GM21447 (cell line): ENCODE data around the gene GALNT10.

Source experiments
- ATAC-seq: cut with Tn5 transposase; IDR thresholded peaks from one replicate; pipeline ENCODE4 v1.9.1; 2021; ENCODE audit not compliant: unreplicated experiment

The GALNT10 gene

DNA sequence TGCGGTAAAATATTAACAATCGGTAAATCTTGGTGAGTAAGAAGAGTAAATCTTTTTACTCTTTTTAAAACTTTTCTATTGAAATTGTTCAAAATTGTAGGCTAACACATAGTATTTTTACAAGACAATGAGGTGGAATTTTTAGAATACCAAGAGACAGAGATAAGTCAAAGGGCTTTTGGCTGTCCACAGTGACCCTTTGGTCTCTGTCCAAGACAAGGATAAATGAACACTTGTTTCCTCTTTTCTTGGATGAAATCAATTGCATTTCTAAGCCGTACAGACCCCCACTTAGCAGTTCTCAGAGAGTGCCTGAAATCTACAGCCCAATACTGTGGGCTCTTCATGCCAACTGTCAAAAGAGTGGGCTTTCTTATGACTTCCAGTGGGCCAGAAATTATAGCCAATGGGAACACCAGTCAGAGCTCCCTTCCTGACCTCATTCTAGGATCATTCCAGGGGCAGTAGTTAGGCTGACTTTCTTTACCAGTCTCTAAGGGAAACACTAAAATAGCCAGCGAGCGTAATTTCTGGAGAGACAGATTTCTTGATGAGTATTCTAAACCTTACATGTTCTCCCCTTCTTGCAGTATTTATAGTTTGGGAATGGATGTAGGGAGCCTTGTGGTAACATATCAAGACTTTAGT is 74.1 kb downstream of the GALNT10 start:
- ATAC-seq, result no peak

DNA sequence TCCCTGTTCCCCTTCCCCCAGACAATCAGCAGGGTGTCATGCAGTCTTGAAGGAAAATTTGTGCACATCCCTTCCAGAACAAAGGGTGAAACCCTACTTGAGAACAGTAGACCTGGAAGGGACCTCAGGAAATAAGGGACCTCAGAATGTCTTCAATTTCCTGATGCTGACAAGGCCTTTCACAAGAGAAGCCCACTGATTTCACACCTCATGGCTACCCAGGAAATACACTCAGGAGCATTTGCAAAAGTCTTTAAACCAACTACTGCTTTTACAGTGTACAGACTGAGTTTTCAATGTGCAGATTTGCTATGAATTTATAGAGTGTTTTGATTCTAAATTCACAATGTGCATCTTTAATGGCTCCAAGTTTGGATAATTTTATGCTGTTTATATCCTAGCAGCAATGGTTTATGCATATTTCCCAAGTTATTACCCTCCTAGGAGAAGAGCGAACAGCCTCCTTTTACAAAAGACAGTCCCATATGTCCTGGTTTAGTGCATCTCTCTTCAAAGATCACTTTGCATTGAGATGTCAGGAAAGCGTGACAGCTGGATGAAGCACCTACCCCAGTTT is 74.8 kb downstream of the GALNT10 start:
- ATAC-seq, result no peak

DNA sequence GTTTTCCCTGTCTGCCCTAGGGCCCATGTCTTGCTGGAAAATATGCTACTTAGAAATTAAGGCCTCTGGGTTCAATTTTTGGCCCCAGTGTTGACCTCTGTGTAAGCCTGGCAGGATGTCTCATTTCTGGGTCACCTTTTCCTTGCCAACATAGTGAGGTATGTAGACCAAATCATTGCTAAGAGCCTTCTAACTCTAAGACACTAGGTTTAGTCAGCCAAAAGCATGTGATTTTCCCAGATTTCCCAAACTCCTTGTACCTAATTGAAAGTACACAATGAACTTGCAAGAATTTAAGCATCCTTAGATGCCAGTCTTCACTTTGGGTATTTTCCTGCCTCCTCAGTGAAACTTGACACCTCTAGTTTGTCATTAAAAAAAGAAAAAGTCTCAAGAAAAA is 77.0 kb downstream of the GALNT10 start:
- ATAC-seq, result no peak

DNA sequence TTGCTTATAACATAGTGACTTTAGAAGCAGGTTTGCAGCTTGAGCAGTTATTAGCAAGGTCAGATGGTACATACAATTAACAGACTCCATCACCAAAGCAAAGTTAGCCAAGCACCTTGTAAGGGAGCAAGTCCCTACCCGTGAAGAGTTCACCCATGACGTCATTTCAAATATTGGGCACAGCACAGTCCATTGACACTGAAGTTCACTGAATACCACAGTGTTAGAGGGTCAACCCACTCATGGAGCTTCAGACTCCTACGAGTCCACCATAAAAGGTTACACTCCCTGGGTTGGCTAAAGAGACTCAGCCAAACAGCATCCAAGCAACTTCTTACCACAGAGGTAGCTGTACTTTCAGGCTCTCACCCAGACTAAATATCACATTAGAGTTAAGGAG is 77.5 kb downstream of the GALNT10 start:
- ATAC-seq, result no peak

DNA sequence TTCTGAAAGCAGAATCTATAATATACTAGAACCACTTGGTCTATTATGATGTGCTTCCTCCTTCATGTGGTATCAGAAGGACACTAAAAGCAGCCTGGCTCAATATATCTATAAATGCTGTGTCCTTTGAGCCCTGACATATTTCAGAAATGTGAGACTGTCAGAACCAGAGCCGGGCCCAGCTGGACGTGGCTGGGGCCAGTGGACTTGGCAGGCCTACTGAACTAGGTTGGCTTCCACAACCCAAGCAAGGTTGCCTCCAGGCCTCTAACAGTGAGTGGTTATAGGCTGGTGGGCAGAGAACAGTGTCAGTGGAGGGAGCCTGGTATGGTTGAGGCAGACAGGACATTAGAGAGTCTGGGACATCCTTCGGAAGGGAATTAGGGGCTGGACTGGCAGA is 78.9 kb downstream of the GALNT10 start:
- no peak for ATAC-seq

DNA sequence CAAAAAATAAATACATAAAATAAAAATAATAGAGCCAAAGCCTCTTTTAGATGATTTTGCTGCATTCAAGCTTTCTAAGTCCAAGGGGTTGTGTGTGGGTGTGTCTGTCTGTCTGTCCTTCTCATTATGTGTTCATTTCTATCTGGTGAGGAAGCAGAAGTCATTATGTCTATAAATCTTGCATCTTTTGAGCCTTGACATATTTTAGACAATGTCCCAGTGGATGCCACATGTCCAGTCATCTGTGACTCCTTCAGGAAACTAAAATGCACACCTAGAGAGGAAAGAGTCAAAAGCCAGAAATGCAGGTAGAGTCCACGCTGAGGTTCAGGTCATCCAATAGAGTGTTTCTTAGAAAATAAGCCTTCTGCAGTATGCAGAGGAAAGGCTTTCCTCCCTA is 80.9 kb downstream of the GALNT10 start:
- no peak for ATAC-seq

DNA sequence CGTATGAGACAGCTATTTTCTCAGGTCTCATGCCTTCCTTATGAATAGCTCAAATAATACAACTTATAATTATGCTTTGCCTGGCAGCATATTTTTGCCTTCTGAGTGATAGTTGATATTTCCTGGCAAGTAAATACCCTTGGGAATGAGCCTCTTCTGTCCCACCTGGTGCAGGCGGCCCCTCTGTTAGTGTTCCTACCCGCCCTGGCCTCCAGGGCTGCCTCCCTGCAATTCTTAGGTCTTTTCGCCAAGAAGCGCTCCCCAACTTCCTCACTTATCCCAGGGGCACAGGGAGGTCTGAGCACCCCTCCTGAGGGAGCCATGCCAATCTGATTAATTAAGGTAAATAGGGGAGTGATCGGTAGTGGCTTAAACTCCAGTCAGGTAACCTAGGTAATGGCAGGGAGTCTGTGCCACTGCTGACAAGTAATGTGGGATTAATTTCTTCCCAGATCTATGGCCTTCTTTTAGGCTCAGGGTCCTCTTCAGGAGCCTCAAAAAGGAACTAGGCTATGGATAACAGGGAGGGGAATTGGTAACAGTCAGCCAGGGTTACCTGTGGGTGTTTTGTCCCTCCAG is 81.5 kb downstream of the GALNT10 start:
- no peak for ATAC-seq

DNA sequence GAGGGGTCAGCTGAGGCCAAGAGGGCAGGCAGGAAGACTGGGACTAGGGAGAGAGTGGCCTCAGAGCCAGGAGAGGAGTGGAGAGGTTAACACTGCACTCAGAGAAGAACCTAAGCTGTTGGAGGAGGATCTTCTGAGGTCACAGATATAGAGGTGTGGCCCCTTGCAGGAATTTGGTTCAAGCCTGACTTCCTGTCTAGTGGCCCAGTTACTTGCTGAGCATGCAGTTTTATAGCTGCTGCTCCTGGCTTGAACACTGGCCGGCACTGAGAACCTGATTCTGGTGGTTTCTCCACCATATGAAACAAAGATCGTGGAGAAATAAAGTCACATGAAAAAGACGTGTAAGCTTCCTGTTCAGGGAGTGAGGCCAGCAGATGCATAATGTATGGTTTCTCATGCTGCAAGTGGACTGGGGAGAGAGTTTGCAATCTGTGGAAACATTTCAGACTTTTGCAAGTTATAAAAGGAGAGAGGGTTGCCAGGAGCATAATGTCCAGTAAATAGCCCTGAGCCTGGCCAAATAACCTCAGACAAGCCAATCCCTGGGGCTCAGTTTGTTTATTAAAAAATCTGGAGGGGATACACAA is 82.6 kb downstream of the GALNT10 start:
- peak; percentile 74 for ATAC-seq

DNA sequence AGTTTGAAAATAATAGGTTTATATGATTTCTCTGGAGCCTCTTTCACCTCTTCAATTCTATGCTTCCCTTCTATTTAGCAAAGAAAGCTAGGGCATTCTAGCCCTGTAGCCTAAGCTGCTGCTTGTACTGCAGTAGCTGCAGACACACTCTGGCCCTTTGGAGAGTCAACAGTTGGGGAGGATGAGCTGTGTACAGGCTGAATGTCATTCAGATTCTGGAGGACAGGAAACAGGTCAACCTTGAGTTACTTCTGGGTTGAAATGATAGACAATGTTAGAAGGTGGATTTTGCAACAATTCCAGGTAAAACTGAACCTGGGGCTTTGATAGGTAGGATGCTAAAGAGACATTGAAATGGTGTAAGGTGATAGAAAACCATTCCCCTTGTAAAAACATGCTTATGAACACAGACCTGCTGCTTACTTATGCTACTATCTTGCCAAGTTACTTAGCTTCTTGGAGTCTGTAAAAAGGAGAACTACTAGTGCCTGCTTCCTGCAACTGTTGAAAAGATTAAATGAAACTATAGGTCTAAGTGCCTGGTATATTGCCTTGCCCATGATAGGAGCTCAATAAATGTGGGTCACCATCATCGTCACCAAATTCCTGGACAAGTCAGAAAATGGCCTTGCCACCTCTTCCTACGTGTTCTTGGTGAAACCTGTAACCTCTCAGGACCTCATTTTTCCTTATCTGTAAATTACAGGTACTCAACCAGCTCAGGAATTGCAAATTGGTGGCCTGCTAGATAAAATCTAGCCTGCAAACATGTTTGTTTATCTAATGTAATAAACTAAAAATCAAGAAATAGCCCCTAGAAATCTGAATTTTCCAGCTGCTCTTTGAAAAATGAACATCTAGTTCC is 83.7 kb downstream of the GALNT10 start:
- no peak for ATAC-seq

DNA sequence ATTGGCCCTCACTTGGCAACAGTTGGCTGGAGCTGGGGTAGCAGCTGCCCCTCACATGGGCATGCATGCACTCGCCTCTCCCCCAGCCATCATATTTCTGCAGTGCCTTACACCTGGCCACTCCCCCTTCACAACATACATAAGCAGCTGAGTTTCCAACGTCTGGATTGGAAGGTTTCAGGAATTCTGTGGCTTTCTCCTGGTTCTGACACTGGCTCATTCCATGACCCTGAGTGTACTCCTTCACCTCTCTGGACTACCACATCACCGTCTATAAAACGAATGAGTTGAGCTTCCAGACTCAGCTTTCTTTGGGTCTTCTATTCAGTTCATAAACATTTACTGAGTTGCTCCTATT is 84.3 kb downstream of the GALNT10 start:
- ATAC-seq, result no peak

DNA sequence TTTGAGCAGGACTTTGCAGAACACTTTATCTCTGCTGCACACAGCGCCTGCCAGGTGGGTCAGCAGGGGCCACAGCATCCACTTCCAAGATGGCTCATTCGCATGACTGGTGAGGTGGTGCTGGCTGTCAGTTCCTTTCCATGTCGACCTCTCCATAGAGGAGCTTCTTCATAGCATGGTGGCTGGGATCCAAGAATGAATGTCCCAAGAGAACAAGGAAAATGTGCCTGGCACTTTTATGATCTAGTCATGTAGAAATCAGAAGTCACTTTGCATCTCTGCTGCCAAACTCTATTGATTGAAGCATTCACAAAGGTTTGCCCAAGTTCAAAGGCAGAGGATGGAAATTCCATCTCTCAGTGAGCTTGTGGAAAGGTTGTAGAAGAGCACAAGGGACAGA is 85.0 kb downstream of the GALNT10 start:
- no peak for ATAC-seq

DNA sequence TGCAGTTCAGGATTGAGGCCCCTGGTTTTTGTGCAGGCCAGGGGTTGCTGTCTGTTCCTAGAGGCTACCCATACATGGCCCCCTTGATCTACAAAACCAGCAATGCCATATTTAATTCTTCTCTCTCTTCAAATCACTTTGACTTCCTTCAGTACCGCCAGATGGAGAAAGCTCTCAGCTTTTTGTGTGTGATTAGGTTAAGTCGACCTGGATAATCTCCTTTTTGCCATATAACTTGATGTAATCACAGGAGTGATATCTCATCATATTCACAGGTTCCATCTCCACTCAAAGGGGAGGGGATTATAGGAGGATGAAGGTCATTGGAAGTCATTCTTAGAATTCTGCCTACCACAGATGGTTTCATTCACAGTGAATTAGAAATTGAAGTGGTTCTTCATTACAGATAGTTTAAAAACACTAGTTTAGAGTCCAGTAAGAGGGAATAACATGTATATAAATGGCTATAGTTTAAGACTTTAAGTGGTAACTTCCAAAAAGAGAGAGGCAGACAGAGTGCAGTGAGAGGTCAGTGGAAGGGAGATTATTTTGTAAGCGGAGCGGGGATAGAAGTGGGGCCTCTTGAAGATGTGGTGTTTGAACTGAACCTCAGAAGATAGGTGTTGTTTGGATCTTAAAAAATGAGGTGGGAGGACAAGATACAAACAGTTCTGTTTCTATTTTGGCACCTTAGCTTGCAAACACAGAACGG is 85.9 kb downstream of the GALNT10 start:
- ATAC-seq, result no peak

DNA sequence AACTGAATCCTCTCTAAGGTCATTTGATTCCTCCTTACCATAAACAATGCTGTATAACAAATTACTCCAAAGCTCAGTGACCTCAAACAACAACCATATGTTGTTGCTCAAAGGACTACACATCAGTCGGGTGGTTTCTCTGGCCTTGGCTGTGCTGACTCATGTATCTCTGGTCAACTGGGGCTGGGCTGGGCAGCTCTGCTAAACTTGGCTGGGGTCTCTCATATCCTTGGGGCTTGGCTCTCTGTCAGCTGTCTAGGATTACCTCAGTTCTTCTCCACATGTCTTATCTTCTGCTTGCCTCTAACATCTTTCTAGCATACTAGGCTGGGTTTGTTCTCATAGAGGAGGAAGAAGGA is 86.4 kb downstream of the GALNT10 start:
- ATAC-seq, result no peak

DNA sequence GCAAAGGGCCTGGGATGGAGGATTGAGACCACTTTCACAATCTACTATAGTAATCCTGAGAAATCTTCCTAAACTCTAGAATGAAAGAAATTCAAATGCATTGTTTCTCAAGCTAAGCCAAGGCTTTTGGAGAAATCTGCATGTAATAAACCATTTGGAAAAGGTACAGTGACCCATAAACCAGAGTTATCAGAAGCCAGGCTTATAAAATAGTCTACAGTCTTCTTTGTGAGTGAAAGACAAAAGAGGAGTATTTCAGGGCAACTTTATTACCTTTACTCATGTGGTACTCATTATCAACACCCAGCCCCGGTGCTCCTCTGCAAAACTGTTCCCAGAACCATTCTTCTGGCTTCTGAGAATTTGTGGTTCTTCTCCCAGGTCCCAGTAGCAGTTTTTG is 87.0 kb downstream of the GALNT10 start:
- no peak for ATAC-seq

DNA sequence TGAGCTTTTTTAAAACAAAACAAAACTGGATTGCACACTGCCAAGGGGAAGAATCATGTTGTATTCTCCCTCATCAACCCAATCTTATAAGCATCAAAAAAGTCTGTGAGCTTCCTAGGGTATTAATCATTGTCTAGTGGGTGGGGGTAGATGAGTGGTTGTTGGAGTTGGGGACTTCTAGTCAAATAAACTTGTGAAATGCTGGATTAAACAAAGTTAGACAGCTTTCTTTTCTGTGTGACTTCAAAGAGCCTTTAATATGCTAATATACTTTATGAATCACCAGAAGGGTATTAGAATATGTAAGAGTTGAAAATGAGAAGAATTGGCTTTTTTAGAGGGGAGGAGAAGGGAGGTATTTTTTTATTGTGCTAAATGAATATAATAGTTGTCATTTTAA is 87.7 kb downstream of the GALNT10 start:
- ATAC-seq, result no peak

DNA sequence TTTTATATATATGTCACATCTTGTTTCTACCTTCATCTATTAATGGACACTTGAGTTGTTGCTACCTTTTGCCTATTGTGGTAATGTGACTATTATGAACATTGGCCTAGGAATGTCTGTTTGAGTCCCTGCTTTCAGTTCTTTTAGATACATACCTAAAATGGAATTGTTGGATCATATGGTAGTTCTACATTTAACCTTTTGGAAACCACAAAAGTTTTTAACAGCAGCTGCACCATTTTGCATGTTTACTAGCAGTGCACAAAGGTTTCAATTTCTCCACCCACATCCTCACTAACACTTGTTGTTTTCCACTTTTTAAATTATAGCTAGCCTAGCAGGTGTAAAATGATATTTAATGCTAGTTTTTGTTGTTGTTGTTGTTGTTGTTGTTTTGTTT is 88.4 kb downstream of the GALNT10 start:
- peak; percentile 72 for ATAC-seq

DNA sequence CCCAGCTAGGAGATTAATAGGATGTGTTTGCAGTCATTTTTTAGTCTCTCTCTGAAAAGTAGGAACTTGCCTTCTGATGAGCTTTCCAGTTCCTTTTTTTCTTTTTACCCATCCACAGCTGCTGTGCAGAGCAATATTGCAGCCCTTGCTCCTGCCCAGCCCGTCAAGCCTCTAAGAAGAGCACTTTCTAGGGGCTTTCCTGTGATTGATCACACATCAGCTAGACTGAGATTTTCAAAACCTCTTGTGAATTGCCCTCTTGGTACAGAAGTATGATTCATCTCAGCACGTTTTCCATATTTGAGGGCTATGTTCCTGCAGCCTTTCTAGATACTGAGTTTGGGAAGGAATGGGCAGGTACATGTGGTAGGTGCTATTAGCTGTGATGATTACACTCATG is 93.9 kb downstream of the GALNT10 start:
- peak; percentile 94 for ATAC-seq

DNA sequence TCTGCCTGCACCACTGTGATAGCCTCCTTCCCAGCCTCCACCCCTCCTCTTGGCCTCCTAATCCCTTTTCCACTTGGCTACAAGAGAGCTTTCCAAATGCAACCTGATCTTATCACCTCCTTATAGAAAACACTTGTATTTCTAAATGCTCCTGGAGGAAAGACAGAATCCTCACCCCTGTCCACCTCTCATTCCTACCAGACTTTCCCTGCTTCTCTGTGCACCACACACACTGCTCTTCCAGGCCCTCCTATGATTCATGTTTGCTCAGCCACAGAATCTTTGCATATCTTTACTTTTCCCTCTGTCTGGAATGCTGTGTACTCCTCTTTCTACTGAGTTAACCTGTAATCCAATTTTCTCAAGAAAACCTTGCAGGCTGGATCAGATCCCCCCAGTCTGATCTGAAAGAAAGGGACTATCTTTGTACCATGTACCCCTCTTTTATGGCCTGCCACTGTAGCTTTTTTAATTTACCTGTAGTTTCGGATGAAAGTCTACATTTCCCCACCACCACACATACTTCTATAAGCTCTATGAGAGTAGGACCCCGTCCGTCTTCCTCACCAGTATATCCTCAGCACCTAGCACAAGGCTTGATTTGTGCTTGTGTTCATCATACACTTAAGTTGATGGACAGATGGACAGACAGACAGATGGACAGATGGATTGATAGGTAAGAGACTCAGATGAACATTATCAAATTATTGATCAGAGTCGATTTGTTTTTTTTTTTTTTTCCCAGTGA is 95.3 kb downstream of the GALNT10 start:
- no peak for ATAC-seq

DNA sequence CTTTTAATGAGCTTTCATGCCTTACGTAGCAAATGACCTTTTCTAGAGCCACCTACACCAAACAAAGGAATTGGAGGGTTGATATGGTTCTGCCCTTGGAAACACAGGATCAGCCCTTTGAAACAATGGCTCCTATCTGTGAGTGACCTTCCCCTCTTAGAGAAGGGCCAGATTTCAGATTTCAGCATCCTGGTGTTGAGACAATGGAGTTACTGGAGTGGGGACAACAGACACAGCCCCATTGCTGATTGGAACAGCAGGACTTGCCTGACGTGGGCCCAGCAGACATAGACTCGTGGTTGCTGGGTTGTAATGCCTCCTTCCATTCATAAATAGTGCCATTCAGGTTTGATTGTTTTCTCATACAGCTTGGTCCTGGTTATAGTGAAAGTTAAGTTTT is 96.0 kb downstream of the GALNT10 start:
- no peak for ATAC-seq

DNA sequence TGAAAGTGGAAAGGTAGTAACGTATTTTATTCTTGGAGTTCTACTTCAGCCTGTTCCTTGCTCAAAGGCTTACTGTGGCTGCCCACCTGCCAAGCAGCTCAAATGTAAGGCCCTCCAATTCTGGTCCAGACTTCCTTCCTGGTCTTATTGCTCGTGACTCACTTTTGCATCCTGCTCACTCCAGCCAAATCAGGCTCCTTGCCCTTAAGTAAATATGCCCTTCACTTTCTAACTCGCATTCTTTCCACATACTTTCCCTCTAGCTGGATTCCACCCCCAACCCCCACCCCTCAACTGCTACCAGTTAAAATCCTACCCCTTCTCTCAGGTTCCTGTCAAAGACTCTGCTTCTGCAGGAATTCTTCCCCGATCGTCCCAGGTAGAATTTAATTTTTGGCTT is 96.6 kb downstream of the GALNT10 start:
- ATAC-seq, result no peak
